Vagina (tissue), 2 donors: ENCODE measurements around the gene SLC49A3.

ENCODE experiments used
- POLR2A ChIP-seq, 2 donors: fragments of 450-650 bp; IDR thresholded peaks; one replicate each; pipeline ENCODE4 v1.6.1; 2017; ENCODE audit warnings: antibody characterized with exemption in 2 of 2, mild to moderate bottlenecking in 2 of 2, moderate library complexity in 2 of 2
- TF ChIP-seq, protein P1 (sequence below), 3 experiments: fragments of 450-650 bp in 2 of 3; fragments of 200-600 bp in 1 of 3; sonication (generic) in 1 of 3; IDR thresholded peaks; one replicate each; pipeline ENCODE4 v1.5.1; 2017 to 2019; ENCODE audit warnings: antibody characterized with exemption in 3 of 3, mild to moderate bottlenecking in 2 of 3, moderate library complexity in 2 of 3

GRCh38 chr4:667545-667925 is 21.4 kb downstream of the SLC49A3 start:
- TF ChIP-seq, protein P1, sequence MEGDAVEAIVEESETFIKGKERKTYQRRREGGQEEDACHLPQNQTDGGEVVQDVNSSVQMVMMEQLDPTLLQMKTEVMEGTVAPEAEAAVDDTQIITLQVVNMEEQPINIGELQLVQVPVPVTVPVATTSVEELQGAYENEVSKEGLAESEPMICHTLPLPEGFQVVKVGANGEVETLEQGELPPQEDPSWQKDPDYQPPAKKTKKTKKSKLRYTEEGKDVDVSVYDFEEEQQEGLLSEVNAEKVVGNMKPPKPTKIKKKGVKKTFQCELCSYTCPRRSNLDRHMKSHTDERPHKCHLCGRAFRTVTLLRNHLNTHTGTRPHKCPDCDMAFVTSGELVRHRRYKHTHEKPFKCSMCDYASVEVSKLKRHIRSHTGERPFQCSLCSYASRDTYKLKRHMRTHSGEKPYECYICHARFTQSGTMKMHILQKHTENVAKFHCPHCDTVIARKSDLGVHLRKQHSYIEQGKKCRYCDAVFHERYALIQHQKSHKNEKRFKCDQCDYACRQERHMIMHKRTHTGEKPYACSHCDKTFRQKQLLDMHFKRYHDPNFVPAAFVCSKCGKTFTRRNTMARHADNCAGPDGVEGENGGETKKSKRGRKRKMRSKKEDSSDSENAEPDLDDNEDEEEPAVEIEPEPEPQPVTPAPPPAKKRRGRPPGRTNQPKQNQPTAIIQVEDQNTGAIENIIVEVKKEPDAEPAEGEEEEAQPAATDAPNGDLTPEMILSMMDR (IDR thresholded peaks at IDR 0.05) = no peak
- TF ChIP-seq POLR2A (IDR thresholded peaks at IDR 0.05) = no peak
